ENCODE measurements around the gene MGMT.

Gene MGMT

DNA sequence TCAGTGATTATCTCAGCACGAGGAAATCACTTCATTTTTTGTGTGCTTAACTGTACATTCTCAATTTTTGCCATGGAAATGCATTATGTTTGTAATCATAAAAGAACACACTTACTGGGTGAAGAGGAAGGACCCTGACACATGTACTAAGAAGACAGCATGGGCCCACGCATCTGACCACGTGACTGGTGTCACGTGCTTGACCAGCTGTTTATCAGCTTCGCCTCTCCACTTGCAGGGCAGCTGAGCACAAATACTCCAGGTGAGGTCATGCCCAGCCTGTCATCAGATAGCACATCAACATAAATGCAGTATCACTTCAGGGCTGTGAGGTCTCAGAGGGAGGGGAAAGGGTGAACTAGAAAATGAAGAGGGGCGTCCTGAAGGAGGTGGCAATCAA is 317.2 kb downstream of the MGMT start:
- no peak for DNase-seq

DNA sequence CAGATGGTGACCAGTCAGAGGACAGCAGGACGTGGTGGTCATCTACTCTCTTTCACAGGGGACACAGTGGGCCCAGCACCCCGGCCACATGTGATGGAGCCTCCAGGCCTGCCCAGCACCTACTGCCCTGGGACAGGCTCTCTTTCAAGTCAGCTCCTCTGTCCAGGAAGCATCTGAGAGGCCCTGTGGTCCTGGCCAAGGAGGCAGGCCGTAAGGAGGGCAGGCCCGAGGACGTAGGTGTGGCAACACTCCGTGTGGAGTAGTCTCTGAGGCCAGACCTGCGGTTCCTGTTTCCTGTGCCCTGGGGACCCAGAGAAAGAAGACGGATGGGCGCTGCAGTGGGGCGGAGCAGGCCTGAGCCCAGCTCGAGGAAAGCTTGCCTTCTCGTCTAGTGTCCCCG is 317.9 kb downstream of the MGMT start:
- DNase-seq = no peak

DNA sequence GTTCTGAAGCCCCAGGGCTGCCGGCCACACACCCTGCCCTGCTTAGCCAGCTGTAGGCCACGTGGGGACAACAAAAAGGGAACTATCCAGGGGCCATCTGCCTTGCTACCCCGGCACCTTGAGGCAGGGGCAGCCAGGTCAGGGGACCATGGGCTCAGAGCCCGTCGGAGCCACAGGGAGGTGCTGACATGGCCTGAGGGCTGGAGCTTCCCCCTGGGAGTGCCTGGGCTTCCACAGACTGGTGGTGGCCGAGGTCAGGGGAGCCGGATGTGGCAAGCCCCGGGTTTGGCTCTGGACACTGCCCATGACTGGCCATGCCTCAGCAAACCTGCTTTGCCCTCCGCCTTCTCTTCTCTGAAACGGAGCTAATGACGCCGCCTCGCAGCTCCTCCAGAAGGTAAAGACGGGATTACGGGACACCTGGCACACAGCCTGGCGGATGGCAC is 318.5 kb downstream of the MGMT start:
- DNase-seq = no peak

DNA sequence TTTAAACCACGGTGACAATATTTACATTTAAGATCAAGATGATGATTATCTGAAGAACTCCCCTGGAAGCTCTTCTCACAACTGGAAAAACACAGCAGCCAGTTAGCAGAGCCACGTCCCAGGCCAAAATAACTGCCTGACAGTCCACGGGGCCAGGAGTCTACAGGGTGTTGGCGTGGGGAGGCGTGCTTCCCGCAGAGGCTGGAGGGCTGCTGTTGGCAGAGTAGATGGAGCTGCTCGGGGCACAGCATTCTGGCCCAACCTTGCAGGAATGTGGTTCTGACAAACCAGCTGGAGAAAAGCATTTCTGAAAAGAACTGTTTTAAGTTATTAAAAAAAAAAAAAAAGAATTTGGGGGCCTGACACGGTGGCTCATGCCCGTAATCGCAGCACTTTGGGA is 319.2 kb downstream of the MGMT start:
- no peak for DNase-seq

DNA sequence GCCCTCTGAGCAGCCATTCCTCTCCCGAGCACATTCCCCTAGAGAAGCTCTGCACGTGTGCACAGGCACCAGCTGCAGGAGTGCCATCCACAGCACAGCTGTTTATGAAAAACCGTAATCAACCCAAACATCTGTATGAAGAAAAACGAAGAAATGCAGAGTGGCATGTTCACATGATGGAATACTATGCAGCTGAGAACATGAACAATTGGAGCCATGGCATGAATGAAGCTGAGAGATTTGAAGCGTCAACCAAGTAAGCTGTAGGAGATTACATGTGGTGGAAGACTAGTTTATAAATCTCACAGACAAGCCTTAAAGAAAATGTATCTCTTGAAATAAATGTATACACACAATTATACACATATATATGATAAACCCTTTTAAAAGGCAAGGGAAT is 320.5 kb downstream of the MGMT start:
- no peak for DNase-seq

DNA sequence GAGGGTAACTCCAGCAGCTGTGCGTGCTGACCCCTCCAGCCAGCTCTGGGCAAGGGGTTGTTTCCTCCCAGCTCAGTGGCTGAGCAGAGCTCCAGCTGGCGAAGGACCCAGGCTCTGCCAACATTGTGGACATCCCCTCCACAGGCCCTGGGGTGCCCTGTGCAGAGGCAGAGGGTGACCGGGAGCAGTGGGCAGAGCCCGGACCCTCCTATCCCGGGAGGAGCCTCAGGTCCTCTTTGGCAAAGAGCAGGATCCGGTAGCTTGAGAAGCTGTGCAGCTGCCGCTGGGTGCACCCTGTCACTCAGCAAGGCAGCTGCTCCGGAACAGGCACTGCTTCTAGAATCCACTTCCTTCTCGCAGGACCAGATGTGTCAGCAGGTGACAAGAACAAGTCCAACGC is 321.2 kb downstream of the MGMT start:
- no peak for DNase-seq

DNA sequence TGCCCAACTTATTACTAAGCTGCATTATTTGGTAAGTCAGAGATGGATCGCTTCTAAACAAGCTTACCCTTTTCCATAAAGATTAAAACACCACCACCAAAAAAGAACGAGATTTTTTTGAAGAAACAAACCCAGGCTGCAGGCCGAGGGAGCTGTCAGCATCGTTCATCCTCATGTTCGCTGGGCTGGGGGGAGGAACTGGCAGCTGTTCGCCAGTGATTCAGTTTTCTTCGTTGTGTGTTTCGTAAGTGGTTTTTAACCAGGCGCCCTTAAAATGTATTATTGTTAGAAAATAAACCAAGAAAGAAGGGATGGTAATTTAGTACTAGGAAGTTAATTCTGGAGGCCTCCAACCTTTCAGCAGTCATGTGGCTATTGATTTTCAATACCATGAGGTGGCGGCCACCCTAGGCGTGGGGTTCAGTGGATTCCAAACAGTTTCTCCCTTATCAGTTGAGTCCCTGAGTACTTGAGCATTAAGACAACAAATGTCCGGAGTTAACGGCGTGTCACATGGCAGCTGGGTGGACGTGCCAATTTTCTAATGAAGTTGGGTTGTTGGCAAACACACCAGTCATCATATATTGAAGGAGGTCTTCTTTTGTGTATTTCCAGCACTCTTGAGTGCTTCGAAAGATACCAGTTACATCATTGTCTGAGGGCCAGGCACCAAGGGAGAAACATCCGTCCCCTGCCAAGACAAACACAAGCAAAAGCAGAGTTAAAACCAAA is 323.8 kb downstream of the MGMT start:
- no peak for DNase-seq

DNA sequence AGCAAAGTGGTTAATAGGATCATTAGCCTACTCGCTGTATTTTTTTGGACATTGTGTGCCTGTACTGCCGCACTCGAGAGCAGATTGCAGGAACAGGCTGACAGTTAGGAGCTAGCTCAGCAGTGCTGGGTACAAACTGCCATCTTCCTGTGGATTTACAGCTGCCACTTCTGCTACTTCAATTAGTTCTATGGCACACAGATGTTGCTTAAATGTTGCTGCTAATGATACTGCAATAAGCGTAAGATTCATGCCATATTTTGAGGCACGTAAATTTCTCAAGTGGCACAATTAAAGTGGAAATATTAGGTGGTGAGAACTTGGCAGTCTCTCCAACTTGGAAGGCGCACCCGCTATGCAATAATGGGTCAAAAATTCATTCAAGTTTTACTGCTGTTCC is 325.1 kb downstream of the MGMT start:
- no peak for DNase-seq

DNA sequence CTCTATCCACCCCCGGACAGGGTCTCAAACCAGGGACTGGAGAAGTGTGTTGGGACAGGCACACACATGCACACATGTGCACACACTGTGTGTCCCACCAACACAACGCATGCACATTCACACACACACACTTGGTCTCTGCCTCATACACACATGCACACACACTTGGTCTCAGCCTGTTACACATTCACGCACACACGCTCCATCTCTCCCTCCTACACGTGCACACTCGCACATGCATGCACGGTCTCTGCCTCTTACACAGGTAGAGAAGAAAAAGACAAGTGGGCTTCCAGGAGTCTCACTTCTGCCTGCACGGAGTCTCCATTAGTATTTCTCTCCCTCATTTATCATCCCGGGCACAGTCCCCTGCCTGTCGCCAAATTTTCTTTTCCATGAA is 325.8 kb downstream of the MGMT start:
- no peak for DNase-seq

DNA sequence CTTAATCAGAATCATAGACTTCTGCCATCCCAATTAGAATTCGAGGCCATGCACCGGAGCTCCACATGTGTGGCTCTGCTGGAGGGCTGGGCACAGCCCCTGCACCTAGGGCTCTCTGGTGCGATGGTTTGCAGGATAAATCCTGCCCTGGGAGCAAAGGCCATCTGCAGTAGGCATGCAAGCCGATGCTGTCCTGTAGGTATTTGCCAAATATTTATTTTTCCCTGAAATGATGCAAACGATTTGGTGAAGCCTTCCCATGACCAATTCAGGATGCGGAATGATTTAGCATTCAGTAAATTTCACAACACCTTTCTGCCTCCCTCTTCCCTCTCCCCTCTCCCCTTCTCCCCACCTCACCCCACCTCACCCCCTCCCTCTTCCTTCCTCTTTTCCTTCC is 326.4 kb downstream of the MGMT start:
- no peak for DNase-seq

DNA sequence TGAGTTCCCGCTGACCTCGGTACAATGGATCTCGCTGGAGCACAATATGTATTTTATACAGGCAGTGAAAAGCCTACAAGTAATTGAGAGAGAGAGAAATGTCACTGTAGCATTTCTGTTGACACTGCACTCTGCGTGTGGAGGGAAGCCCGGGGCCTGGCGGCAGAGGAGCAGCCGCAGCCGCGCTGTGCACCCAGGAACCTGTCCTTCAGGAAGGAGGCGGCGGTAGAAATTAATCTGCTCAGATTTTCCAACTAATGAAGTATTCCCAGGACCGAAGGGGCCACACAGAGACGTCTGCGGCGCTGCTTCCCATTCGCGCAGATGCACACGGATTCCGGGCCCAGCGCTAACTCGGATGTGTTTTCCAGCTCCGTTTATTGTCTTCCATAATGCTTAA is 327.0 kb downstream of the MGMT start:
- DNase-seq = no peak

DNA sequence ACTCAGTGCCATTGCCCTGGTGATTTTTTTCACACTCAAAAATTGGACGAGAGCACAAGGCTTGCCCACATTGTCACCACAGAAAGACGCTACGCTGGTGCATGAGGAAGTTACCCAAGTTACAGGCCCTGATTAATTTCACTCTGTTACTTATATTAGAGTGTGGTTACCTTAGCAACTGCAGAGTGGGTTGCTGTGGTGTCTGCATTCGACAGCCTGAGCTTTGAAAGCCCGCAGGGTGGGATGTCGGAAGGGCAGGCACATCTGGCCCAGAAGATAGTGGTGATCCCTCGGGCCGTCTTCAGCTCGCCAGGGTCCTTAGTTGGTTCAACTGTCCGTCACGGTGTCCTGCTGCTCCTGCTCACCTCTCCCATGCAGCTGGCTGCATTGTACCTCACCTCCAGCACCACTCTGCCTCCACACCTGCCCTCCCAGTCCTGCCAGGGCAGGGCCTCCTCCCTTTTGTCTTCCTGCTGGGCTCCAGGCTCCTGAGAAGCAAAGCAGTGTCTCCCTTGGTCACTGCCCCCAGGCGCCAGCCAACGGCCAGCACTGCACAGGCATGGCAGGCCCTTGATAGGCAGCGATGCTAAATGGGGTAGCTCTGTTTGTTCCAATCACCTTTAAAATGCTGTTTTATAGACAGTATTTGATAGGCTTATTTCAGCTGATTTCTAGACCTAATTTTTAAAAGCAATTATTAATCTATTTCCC is 329.8 kb downstream of the MGMT start:
- DNase-seq = no peak

DNA sequence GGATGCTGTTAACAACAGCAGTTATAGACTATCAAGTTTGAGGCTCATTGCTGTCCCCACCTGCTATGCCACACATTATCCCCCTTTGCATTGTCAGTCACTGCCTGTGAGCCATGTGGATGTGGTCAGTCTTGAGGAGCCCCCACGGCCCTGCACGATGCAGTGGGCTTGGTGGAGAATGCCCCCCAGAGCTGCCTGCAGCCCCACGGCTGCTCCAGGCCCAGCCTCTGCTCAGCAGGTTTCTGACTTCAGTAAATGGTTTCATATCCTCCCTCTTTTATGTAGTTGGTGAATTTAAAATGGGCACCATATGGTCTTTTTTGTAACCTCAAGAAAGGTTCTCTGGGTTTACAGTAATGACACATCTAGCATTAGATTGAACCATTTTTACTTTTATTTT is 332.9 kb downstream of the MGMT start:
- DNase-seq = no peak

DNA sequence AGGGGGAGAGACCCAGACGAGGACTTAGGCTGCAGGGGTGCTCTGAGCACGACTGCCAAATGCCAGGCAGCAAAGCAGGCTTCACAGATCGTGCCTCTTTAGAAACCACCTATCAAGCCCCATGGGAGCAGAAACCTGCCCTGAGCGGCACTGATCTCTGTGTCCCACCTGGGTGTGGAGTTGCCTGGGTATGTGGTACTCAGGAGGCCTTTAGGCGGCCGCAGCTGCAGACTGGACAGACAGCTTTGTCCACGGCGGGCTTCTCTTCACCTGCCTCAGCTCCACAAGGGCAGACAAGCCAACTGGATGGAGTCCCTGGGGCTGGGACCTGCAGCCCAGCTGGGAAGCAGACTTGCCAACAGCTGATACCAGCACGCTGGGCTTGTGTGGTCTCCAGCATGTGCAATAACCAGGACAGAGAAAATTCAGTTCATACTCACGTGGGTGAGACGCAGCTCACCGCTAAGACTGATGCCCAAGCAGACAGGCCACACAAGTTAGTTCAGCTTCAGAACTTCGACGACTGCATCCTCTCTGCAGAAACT is 333.8 kb downstream of the MGMT start:
- no peak for DNase-seq

DNA sequence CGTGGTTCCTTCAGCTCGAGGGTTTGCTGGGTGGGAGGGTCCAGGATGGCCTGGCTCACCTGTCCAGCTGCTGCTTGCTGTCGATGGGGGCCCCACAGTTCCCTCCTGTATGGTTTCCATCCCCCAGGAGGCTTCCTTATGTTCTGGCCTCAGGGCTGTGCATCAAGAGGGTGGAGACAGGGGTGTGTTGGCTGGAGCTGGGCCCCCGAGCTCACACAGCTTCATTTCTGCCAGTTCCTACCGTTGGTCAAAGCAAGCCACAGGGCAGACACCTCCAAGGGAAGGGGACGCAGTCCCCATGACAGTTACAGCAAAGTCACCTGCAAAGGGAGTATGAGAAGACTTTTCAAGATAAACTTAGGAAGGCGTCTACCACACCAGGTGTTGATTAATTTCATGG is 340.2 kb downstream of the MGMT start:
- no peak for DNase-seq

DNA sequence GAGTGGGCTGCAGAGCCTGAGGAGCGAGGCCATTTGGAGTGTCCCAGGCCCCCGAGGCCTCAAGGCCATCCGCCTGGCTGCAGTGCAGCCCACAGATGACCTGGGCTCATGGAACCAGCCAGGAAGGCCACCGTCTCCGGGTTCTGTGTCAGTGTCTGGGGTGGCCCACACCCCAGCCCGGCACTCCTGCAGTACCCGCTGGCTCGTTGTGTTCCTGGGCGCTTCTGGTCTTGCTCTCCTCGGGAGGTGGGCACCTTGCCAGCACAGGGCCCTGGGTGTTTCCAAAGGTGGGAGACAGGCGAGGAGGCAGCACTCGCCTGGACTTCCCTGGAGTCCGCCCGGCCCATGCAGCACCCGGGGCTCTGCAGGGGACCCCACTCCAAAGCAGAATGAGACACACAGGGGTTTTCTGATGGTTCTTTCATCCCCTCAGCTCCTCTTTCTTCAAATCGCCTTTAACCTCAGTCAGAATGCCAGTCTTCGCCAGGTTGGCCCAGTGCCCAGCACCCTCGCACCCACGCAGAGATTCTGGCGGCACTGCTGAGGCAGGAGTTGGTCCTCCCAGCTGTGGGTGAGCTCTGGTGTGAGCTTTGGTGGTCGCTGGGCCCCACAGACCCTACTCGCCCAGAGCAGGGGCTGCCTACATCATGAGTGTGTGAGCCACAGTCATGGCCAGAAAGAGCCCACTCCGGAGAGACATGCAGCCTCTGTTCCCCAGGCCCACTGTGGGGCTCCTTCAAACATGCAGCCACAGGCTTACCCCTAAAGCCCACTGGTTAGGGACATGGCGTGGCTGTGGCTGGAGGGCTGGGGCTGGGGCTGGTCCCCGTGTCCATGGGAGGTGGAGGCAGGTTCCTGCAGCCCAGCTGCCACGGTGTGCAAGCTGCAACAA is 341.3 kb downstream of the MGMT start:
- DNase-seq = no peak

DNA sequence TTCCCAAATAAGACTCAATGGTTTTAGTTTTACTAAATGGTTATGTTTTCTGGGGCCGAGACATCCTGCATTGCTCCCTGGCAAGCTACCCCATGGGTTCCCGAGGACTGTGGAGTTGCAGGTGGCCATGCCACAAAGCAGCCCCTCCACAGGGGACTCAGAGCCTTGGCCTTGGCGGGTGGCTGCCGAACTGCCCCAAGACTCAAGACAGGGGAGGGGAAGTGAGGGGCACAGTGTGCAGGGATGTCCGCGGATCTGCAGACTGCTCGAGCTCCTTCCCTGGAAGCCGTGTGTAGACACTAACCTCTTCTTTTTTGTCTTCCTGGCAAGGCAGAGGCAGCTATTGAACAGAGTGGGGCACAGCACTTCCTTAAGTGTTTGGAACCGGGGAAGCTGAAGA is 342.4 kb downstream of the MGMT start:
- no peak for DNase-seq

DNA sequence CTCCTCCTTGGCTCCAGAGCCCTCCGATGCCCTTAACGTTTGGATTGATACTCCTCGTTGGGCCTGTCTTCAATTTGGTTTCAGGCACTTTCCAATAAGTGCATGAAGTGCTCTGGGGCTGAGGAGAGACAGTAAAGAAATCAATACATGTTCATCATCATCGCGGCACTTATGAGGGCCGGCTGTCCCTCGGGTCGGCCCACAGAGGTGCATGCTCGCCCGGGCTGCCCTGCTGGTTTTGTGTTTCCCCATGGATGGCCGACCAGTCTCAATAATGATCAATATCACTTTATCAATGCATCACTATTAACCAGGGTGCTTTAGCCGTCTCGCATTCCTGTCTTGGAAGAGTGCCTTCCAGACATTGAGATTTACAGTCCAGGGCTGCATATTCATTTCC is 342.8 kb downstream of the MGMT start:
- no peak for DNase-seq

DNA sequence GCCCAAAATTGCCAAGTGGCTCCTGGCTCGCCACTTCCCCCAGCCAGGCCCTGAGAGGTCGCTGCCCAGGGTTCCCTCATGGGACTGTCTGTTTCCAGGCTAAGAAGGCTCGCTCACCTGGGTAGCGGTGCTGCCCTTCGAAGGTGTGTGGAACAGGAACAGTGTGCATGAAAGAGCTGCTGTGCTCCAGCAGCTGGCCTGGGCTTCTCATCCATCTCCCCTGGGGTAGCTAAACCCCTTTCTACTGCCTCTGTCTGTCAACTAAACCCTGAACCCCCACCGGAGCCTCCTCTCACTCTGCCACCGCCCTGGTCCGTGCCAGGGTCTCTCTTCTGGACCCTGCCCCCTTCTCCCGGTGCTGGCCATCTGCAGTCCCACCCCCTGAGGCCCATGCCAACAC is 344.2 kb downstream of the MGMT start:
- no peak for DNase-seq

DNA sequence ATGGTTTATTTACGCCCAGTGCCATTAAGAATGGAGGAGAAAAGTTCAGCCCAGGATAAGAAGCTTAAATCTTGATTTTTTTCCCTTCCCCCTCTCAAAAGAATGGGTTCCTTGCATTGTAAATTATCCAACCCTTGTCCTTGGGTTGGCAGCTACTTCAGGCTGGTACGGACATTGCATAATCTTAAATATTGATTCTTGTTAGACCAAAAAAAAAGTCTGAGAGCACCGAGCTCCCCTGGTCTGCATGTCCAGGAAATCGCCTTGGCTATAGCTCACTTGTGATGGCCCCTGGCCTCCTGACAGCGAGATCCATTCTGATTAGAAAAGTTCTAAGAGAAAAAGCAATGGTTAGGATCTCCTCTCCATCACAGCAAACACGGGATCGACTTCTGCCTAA is 345.4 kb downstream of the MGMT start:
- no peak for DNase-seq

DNA sequence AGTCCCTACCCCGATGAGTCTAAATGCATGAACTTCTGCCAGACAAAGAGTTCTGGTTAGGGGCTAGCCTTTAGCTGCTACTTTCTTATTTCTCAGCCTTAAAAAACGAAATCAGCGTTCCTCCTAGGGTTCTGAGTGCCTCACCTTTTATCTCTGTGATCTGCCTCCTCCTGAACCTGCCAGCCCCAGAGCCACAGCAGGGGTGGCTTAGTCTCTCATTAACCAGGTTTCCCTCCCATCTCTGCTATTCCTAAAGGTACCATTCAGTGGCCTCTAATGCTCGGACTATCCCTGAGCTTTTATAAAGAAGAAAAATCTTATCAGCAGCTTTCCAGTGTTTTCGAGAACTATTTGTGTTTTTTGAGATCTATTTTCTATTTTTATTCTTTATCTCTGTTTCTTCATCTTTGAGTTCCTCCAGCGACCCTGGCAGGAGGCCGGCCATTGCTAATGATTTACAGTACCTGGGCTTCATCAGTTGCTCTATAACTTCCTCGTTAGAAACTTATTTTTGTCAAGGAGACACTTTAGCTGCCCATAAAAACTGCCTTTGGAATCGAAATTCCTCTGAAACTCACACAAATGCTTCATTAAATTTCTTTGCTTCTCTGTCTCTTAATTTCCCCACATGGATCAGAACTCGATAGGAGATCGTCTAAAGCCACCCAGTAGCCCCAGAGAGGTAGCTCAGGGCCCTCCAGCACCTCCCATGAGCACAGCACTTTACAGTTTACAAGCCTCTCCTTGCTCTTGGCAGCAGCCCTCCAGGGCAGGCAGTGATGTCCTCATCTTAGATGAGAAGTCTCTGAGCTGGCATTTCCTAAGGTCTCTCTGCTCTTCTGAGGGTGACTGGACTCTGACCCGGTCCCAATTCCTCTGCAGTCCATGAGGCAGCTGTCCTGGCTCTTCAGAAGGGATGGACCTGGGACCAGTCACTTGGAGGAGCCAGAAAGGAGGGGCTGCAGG is 347.9 kb downstream of the MGMT start:
- no peak for DNase-seq

Measured in suppressor macrophage treated with lipopolysaccharide for 4 hours (primary cell).